DMS 273 (cell line): ENCODE measurements around the gene MPST.
"Not testable (repeated sequence)": the region's sequence is repeated elsewhere in the genome, so short reads cannot be mapped to it uniquely, and the experiment has no call there.

Experiments used
- DNase-seq: peaks from one replicate; lab custom pipeline; 2025; ENCODE audit not compliant: unreplicated experiment; lab: John Stamatoyannopoulos, UW

MPST gene

DNA sequence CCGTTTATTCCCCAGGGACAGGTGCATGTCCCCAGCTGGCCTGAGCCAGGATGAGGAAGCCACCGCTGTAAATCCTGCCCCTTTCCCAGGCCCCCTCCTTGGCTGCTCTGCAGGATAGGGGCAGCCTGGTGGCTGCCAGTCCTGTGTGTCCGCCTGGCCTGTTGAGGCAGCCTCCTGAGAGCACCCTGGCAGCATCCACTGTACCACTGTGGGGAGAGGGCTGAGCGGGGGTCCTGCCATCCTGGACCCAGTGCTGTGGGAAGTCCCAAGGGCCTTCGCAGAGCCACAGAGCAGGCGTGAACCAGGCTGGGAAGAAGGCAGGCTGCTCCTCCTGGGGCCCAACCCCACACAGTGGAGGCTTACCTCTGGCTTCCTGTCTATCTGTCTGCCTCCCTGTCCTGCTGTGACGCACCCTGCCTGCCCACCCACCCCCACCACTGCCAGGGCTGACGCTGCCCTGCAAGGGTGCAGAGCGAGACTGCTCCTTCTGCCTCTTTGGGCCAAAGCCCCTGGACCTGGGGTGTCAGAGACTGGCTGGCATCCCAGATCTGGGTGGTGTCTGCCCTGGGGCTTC is 40.4 kb downstream of the MPST start:
- no peak for DNase-seq

DNA sequence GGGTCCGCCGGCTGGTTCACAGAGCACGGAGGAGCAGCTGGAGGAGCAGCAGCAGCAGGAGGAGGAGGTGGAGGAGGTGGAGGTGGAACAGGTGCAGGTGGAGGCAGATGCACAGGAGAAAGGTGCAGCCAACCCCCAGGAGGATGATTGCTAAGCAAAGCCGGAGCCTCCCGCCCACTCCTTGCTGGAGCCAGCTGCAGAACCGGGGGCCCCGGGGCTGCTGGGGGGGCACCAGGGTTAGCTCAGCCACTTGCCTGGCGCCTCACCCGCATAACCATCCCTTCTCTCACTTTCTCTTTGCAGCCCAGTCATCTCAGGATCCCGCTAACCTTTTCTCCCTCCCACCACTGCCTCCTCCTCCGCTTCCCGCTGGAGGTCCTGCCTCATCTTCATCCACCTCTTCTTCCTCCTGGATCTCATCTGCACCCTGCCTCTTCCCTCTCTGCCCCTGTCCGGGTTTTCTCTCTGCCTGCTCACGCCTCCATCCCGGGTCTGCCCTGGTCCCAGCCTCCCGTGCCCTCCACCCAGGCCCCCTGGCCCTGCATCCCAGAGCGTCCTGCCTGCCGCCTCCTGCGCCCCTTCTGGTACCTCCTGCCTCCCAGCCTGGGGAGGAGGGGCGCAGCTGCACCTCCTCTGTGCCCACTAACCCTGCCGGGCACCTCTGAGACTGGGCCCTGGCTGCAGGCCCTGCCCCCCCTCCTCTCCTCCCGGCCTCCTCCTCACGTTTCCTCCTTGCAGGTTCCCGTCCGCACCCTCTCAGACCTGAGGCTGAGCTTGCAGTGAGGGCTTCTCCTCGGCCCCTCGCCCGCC is 41.5 kb downstream of the MPST start:
- DNase-seq = no peak

DNA sequence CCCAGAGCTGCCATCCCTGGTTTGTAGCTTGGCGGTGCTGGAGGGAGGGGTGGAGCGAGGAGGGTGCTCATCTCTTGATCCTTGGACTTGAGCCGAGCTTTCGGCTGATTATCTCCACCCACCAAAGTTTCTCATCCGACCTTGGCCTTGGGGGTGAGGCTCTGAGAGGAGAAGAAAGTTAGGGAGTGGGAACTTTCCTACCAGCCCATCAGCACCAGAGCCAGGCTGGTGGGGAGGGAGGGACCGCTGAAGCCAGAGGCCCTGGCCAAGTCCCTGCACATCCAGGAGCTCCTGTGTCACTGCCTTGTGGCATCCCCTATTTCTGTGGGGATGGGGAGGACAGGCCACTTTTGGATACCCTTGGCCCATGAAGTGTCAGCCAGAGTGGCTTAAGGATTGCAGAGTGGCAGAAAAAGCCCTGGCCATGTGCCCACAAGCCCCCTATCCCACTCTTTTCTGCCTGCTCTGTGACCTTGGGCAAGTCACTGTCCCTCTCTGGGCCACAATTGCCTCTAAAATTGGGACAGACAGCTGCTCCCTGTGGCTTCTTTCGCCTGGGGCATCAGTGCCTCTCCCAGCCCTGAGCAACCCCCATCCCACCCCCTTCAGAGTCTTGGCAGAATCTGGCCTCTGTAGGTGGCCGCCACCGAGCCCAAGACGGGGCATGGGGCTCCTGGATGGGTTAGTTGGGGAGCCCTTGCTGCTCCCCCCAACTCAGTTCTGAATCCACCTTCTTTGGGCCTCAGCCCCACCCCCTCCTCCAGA is 42.3 kb downstream of the MPST start:
- no peak for DNase-seq

DNA sequence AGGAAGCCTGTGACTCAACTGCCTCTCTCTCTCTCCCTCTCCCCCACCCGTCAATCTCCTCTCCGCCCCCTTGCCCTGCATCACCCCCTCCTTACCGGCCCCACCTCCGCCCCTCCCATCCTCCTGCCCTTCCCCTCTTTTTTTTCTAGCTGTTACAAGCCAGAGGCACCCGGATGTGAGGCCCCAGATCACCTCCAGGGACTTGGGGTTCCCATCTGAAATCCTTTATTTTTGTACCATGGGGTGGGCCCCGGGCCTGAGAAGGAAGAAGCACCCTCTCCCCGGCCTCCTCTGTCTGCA is 42.8 kb downstream of the MPST start:
- DNase-seq = no peak

DNA sequence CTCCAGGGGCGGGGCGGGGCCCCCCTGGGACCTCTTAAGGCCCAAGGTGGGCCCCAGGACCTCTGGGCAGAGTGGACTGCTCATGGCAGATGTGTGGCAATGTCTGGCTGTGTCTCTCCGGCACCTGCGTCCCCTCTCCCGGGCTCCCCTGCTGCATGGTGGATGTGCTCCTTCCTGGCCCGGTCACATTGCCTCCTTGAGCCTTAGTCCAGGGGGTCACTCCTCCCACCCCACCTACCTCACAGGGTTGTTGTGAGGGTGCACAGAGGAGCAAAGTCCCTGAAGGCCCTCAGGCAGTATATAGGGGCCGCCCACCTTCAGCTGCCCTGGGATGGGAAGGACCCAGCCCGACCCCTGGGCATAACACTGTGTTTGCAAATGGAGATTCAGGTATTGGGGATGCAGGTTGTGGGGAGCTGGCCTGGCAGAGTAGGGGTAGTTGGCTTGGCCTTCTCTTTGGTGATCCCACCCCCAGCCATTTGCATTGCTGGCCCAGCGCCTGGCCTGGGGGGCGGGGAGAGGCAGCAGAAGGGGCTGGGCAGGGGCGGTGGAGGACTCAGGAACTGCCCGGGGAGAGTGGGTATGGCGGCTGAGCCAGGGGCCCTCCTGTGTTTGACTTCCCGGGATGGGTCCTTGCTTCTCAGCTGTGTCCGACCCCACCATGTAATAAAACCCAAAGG is 43.3 kb downstream of the MPST start:
- no peak for DNase-seq

DNA sequence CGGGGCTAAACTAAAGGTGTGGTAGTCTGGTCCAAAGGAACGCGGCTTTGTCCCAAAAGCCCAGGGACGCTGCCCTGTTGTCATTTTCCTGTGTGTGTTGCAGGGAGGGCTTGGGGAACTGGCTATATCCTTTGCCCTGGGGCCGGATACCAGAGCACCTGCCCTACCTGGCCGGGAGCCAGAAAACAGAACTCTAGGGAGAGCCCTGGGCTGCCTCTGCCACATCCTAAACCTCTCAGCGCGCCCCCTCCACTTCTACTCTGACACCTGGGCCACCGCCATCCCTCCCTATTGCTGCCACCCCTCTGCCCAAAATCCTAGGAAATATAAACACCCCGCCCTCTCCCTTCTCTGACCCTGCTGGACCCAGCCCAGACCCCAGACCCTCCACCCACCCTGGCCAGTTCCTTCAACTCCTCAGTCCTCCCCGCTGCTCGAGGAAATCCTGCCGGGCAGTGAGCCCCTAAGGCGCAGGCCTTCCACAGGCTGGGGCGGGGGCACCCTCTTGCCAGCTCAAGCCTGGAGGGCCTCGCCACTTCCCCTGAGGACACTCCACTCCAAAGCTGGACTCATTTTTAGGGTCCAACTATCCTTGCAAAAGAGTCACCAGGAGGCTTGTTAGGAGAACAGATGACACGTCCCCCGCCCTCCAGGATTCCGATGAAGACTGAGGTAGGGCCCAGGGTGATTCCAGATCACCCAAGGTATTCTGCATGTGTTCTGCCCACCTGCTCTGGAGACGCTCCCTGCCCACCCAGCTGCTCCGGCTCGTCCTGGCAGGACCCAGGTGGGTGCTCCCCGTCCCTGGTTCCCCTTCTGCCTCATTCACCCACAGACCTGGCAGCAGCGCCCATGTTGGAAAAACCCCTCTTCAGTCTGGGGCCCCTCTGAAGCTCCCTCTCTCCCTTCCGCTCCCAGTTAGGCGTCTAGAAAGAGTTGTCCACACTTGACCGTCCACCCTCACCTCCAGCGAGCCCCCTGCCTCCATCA is 44.2 kb downstream of the MPST start:
- peak; percentile 64 for DNase-seq

DNA sequence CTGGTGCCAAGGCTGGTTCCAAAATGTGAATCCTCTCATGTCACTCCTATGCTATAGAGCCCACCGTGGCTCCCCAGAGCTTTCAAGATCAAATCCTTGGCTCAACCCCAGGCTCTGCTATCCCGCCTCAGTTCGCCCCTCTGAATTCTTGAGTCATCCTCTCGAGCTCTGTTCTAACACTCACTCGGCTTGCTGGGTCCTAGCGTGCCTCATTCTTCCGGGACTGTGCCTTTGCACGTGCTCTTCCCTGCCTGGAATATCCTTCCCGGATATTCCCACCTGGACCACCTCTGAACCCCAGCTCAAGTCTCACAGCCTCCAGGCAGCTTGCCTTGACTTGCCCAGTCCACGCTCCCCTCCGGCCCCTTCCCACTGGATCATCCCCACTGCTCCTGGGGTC is 45.0 kb downstream of the MPST start:
- DNase-seq = no peak

- DNase-seq = no peak
Measured at GRCh38 chr22:37065180-37065579, 45.6 kb downstream of the MPST start.

- no peak for DNase-seq
Measured at GRCh38 chr22:37065961-37066360, 46.4 kb downstream of the MPST start.

DNA sequence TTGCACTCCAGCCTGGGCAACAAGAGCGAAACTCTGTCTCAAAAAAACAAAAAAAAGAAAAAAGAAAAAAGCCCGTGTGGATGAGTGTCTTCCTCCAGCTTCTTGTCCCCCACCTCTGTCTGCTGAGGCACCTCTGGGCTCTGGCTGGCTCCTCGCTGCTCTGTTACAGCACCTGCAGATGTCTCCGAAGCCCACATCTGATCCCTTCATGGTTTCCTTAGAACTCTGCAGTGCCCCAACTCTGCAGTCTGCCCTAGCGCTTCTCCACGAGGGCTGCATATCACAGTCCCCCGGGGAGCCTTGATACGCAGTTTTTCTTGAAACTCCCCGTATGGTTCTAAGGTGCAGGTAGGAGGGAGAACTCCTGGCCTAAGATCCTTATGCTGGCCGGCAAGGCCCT is 47.9 kb downstream of the MPST start:
- DNase-seq = no peak

DNA sequence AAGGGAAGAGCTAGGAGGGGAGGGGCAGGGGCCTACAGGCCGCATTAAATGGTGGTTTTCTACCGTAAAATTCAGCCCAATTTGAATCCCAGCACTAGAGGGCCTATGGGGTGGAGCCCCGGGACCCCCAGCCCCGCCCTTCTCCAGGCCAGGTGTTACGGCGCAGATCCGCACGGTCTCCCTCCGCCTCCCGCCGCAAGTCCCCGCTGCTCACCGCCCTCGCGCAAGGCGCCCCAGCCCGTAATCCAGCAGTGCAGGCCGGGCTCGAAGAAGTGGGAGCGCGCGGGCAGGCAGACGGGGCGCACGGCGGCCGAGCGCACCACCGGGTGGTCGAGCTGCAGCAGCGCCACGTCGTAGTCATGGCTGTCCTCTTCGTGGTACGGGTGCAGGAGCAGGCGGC is 49.3 kb downstream of the MPST start:
- no peak for DNase-seq

- no peak for DNase-seq
Measured at GRCh38 chr22:37069319-37069718, 49.8 kb downstream of the MPST start.

GRCh38 chr22:37069719-37070118 is 50.2 kb downstream of the MPST start:
- DNase-seq = no peak

DNA sequence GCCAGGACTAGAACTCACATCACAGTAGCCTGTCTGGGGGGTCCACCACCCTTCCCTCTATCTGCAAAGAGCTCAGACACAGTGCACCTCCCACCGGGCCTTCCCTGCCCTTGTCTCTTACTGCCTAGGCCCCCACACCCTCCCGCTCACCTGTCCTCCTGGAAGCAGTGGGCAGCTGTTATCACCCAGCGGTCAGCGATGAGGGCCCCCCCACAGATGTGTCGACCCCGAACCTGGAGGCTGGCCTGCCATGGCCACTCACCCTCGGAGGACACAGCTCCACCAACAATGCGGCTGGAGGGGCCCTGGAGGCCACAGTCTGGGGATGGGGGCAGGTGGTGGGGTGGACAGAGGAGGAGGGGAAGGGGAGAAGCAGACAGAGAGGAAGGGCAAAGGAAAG is 50.8 kb downstream of the MPST start:
- no peak for DNase-seq

DNA sequence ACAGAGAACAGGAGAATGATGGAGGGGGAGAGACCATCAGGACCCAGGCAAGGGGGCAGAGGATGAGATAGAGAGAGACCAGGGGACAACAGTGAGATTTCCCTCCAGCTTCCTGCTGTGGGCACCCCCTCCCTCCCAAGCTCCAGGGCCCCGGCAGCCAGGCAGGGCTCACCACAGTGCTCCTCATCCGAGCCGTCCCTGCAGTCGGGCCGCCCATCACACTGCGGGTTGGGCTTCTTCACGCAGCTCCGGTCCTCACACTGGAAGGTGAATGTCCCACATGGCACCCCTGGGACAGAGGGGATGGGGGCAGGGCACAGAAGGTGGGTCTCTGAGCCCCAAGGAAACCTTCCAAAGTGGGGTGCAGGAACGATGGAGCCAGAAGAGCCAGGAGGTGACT is 51.2 kb downstream of the MPST start:
- DNase-seq = no peak

GRCh38 chr22:37071850-37072592 is 52.5 kb downstream of the MPST start:
- not testable (repeated sequence) for DNase-seq

DNA sequence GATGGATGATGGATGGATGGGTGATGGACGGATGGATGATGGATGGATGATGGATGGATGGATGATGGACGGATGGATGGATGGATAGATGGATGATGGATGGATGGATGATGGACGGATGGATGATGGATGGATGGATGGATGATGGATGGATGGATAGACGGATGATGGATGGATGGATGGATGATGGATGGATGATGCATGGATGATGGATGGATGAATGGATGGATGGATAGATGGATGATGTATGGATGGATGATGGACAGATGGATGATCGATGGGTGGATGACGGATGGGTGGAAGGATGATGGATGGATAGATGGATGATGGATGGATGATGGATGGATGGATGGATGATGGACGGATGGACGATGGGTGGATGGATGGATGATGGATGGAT is 53.1 kb downstream of the MPST start:
- no peak for DNase-seq

- DNase-seq = no peak
Measured at GRCh38 chr22:37074537-37074936, 55.0 kb downstream of the MPST start.

DNA sequence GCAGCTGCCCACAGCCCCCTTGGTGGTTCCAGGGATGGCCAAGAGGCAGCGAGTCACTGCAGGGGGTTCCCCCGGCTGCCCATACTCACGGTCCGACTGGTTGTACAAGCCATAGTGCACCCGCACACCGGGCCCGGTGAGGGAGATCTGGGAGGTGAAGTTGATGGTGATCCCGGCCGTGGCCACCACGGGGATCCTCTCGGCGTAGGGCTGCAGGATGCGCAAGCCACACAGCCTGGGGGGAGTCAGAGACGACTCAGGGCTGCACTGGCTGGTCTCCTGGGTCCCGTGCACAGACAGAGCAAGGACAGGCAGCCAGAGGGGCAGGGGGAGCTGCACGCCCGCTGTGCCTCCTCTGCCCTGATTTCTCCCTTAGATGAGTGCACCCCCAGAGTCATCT is 55.5 kb downstream of the MPST start:
- DNase-seq = no peak
